Measurements from ENCODE around the gene CMTR1.
"Not testable (repeated sequence)": the region's sequence is repeated elsewhere in the genome, so short reads cannot be mapped to it uniquely, and the experiment has no call there.

Gene CMTR1

GRCh38 chr6:37492991-37493660, 60.1 kb downstream of the CMTR1 start:
- TF ChIP-seq CTCF (IDR thresholded peaks at IDR 0.05; ENCODE audit: extremely low read depth, missing control alignments) = no peak
- DNase-seq (ENCODE audit: low spot score) = no peak

GRCh38 chr6:37493661-37493995, 60.6 kb downstream of the CMTR1 start:
- DNase-seq (ENCODE audit: low spot score) = no peak
- no peak for TF ChIP-seq CTCF (IDR thresholded peaks at IDR 0.05; ENCODE audit: extremely low read depth, missing control alignments)

GRCh38 chr6:37495244-37495934, 62.4 kb downstream of the CMTR1 start:
- TF ChIP-seq CTCF (IDR thresholded peaks at IDR 0.05; ENCODE audit: extremely low read depth, missing control alignments) = no peak
- DNase-seq (ENCODE audit: low spot score) = peak; percentile 62

- DNase-seq (ENCODE audit: low spot score) = no peak
- TF ChIP-seq CTCF (IDR thresholded peaks at IDR 0.05; ENCODE audit: extremely low read depth, missing control alignments) = no peak
These were observed 64.2 kb downstream of the CMTR1 start for GRCh38 chr6:37496951-37497885.

- no peak for TF ChIP-seq CTCF (IDR thresholded peaks at IDR 0.05; ENCODE audit: extremely low read depth, missing control alignments)
These were observed 66.6 kb downstream of the CMTR1 start, which contains the start of gene CCDC167 for GRCh38 chr6:37499433-37500293. Gene CCDC167 (minus strand): TSS chr6:37499893. CDS start chr6:37499863, 30 bp downstream.

GRCh38 chr6:37500294-37500608, 67.2 kb downstream of the CMTR1 start:
- DNase-seq (ENCODE audit: low spot score) = no peak
- TF ChIP-seq CTCF (IDR thresholded peaks at IDR 0.05; ENCODE audit: extremely low read depth, missing control alignments) = no peak

More at GRCh38 chr6:37499433-37500293, 66.6 kb downstream of the CMTR1 start, which contains the start of gene CCDC167:
- DNase-seq (ENCODE audit: low spot score) = peak; percentile 94

- not testable (repeated sequence) for DNase-seq (ENCODE audit: low spot score)
These were observed 67.9 kb downstream of the CMTR1 start for GRCh38 chr6:37500904-37501303.
